ENCODE measurements around the gene GUCY2C. TPM values are rescaled to one million over a fixed set of nuclear protein-coding genes. Genes with fewer than 3 reads are reported as not detected.

Gene GUCY2C
- total and polyA plus RNA-seq, 9 donors: 0.36 TPM; not detected in 8

- no peaks in the 10 kb centered on the region for H3K27me3 ChIP-seq
- TF ChIP-seq CTCF (IDR thresholded peaks at IDR 0.05) (no peak), EP300 (IDR thresholded peaks at IDR 0.05) (no peak)
- no peaks in the 10 kb centered on the region for H3K9me3 ChIP-seq
- DNase-seq: no peak
- no peaks in the 10 kb centered on the region for H3K36me3 ChIP-seq
- H3K4me3 ChIP-seq: no peak overlapping the region
- no peak overlapping the region for H3K27ac ChIP-seq
- H3K4me1 ChIP-seq (ENCODE audit: insufficient read depth): peaks cover 3% of the 10 kb centered on the region
- intact Hi-C loops (cut with DNase I): no loop called here
- 87 to 88% (median 88%) methylated on average over 4 of the region's 4 CpGs for WGBS, 3 donors
Measured at GRCh38 chr12:14572401-14572800, 124.0 kb downstream of the GUCY2C start.

GRCh38 chr12:14571779-14572178 is 124.6 kb downstream of the GUCY2C start:
- intact Hi-C loops (cut with DNase I): no loop called here
- Histone ChIP-seq H3K27me3 (no peaks in the 10 kb centered on the region), H3K4me1 (ENCODE audit: insufficient read depth) (peaks cover 4% of the 10 kb centered on the region), H3K4me3 (no peak overlapping the region), H3K27ac (no peak overlapping the region), H3K36me3 (no peaks in the 10 kb centered on the region), H3K9me3 (no peaks in the 10 kb centered on the region)
- TF ChIP-seq CTCF (IDR thresholded peaks at IDR 0.05): no peak
- 92 to 95% (median 94%) methylated on average over 3 of the region's 3 CpGs for WGBS, 3 donors
- DNase-seq: no peak

DNA sequence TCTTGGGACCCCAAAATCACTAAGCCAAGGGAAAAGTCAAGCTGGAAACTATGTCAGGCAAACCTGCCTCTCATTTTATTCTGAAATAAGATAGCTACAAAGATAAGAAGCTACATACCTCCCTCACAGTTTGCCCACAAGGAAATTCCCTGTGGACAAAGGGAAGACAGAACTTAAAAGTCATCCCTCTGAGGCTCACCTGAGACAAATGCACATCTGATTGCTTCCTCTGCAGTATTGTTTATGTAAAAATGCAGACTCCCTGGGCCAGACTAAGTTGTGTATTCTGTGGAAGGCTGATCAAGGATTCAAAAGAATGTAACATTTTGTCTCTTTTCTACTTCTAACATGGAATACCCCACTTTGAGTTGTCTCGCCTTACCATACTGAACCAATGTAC is 126.2 kb downstream of the GUCY2C start:
- Histone ChIP-seq H3K4me1 (ENCODE audit: insufficient read depth) (peaks cover 4% of the 10 kb centered on the region), H3K27ac (no peak overlapping the region), H3K4me3 (no peak overlapping the region), H3K9me3 (no peaks in the 10 kb centered on the region), H3K36me3 (no peaks in the 10 kb centered on the region), H3K27me3 (no peaks in the 10 kb centered on the region)
- intact Hi-C loops (cut with DNase I): no loop called here
- 96 to 100% (median 98%) methylated on average over 1 of the region's 1 CpG for WGBS, 3 donors
- DNase-seq: no peak
- TF ChIP-seq CTCF (IDR thresholded peaks at IDR 0.05) (no peak), POLR2A (IDR thresholded peaks at IDR 0.05) (no peak), EP300 (IDR thresholded peaks at IDR 0.05) (no peak)

DNA sequence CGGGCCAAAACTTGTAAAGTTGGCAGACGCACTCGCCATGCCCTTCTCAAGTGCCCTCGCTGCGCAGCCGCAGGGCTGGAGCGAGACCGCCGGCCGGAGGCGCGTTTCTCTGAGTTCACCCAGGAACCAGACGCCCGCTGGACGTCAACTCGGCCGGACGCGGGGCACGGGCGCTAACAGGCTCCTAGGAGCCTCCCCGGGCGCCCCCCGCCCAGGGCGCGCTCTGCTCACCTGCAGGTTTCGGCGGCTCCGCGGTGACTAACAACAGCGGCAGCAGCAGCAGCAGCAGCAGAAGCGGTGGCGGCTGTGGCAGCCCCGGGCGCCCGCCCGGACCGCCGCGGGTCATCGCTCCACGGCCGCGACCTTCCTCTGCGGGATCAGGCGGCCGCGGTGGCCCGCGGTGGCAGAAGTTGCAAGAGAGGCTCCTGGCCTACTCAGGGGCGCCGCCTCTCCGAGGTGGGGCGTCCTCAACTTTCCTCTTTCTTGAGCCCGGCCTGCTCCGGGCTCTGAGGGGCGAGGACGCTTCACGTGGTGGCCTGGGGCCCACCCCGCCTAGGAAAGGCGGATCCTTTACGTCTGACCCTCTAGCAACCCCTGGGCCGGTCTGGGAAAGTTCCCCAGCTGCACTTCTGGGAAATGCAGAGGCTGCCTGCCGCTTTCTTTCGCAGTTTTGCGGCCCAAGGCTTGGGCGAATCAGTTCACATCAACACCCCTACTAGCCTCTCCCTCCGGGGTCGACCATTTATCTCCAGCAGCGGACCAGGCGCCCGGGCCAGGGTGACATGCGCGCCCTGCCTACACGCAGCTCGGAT is 128.8 kb downstream of the GUCY2C start, which contains the start of gene PLBD1:
Gene PLBD1, minus strand, starts transcription at position 533 of the 812 bp plus-strand sequence. Its CDS starts 187 bp downstream, at position 346.
- H3K27ac ChIP-seq: no peak within 1 kb of the TSS
- WGBS, 3 donors: 4 to 6% (median 4%) methylated on average over 68 to 76 of the region's 76 CpGs
- H3K4me1 ChIP-seq (ENCODE audit: insufficient read depth): peaks cover 4% of the 10 kb centered on the region
- no peaks in the 10 kb centered on the region for H3K9me3 ChIP-seq
- H3K4me3 ChIP-seq: peak within 1 kb of the TSS; percentile 43
- H3K27me3 ChIP-seq: no peaks in the 10 kb centered on the region
- no peaks in the 10 kb centered on the region for H3K36me3 ChIP-seq
- DNase-seq: peak; percentile 20 to 63 (median 44)
- intact Hi-C loops (cut with DNase I): no loop called here
- no peak for TF ChIP-seq POLR2A (IDR thresholded peaks at IDR 0.05)

GRCh38 chr12:14564336-14564959 is 132.0 kb downstream of the GUCY2C start:
- no peak overlapping the region for H3K4me3 ChIP-seq
- 91 to 96% (median 94%) methylated on average over 2 of the region's 2 CpGs for WGBS, 3 donors
- intact Hi-C loops (cut with DNase I): no loop called here
- DNase-seq: no peak
- no peaks in the 10 kb centered on the region for H3K9me3 ChIP-seq
- no peaks in the 10 kb centered on the region for H3K27me3 ChIP-seq
- peaks cover 4% of the 10 kb centered on the region for H3K4me1 ChIP-seq (ENCODE audit: insufficient read depth)
- H3K27ac ChIP-seq: no peak overlapping the region
- H3K36me3 ChIP-seq: no peaks in the 10 kb centered on the region
- TF ChIP-seq EP300 (IDR thresholded peaks at IDR 0.05) (no peak), POLR2A (IDR thresholded peaks at IDR 0.05) (no peak), CTCF (IDR thresholded peaks at IDR 0.05) (no peak)

Data from ovary (tissue), 9 donors.